H1 (cell line): ENCODE measurements around the gene TCAIM. TPM values are rescaled to one million over a fixed set of nuclear protein-coding genes. Genes with fewer than 3 reads are reported as not detected.

Source experiments
- BRCA1 ChIP-seq: IDR thresholded peaks from 2 replicates; pipeline ENCODE4 v1.6.1; 2012; ENCODE audit warnings: low read depth, low read length, improper control_type of control experiment
- CHD2 ChIP-seq: IDR thresholded peaks from 2 replicates; pipeline ENCODE4 v1.6.1; 2012; ENCODE audit warnings: low read length, improper control_type of control experiment
- KDM5A ChIP-seq: fragments of 200-600 bp; IDR thresholded peaks from 2 replicates; pipeline ENCODE4 v1.7.1; 2012; ENCODE audit warnings: mild to moderate bottlenecking, low read length, inconsistent platforms, mixed read lengths
- NRF1 ChIP-seq: IDR thresholded peaks from 2 replicates; pipeline ENCODE4 v1.6.1; 2011; ENCODE audit warnings: mild to moderate bottlenecking, low read depth, low read length, improper control_type of control experiment
- RBBP5 ChIP-seq: IDR thresholded peaks from 2 replicates; pipeline ENCODE4 v1.7.1; 2012; ENCODE audit warnings: low read depth, mild to moderate bottlenecking, inconsistent platforms, low read length, moderate library complexity, borderline replicate concordance
- RNF2 ChIP-seq: fragments of 200-900, 300-1000 bp; sonication (generic); IDR thresholded peaks from 2 replicates; pipeline ENCODE4 v1.7.1; 2016; ENCODE audit warnings: borderline replicate concordance, low read depth, mild to moderate bottlenecking, antibody characterized with exemption, low read length; ENCODE audit not compliant: poor library complexity, severe bottlenecking; ENCODE audit errors: missing control alignments
- SP1 ChIP-seq: IDR thresholded peaks from 2 replicates; pipeline ENCODE4 v1.6.1; 2011; ENCODE audit warnings: low read depth, low read length
- YY1 ChIP-seq: IDR thresholded peaks from 2 replicates; pipeline ENCODE4 v1.6.1; 2011; ENCODE audit warnings: low read depth, mild to moderate bottlenecking, low read length
- polyA plus RNA-seq, 7 experiments: library from polyadenylated mRNA; depleted of rRNA in 3 of 7; stranded (reverse) in 5 of 7; unstranded in 2 of 7; fragments of >200 nt in 5 of 7; fragments of 200-250 nt in 2 of 7; gene quantifications; 1 replicate in 5 of 7; 2 replicates in 1 of 7; 4 replicates in 1 of 7; pipeline versions ENCODE4 v1.2.1 to v1.2.3, GENCODE V29; 2011 to 2013; ENCODE audit warnings: missing spikeins in 2 of 7, mixed read lengths in 2 of 7
- total RNA-seq: library from RNA; stranded (reverse); fragmentation: NEBNext Ultra II Directional; extraction: Animal tissue kit (Norgen Biotek cat#: 25700); gene quantifications from 2 replicates; pipeline ENCODE4 v1.2.1, GENCODE V29; 2021

The TCAIM gene
- total and polyA plus RNA-seq, 2 of the 8 experiments (the other 6 are each of a cell fraction or from before 2014, with no cell fraction given): 6.9 to 22.1 TPM

DNA sequence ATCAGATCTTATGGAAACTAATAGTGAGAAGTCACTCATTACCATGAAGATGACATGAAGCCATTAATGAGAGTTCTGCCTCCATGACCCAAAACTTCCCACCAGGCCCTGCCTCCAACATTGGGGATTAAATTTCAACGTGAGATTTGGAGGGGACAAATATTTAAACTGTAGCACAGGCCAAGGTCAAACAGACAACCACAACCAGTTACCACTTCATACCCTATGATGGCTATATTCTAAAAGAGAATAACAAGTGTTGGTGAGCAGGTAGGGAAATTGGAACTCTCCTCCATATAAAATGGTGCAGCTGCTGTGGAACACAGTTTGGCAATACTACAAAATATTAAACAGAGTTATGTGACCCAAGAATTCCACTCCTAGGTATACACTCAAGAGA lies 36.9 kb downstream of the TCAIM start (continued):
- TF ChIP-seq RBBP5 (no peak), KDM5A (no peak), RNF2 (no peak), CHD2 (no peak), SP1 (no peak), BRCA1 (no peak), NRF1 (no peak), YY1 (no peak)
